Stimulated activated CD8-positive, alpha-beta memory T cell treated with anti-CD3 and anti-CD28 coated beads, Interleukin-15, amount 100 ng/mL, for 1 hour (primary cell): ENCODE results near the gene MRGPRX2.

Experiments
- DNase-seq: peaks from one replicate; pipeline ENCODE4 v3.0.0-alpha.2; 2020; ENCODE audit warnings: low read depth

Gene MRGPRX2

DNA sequence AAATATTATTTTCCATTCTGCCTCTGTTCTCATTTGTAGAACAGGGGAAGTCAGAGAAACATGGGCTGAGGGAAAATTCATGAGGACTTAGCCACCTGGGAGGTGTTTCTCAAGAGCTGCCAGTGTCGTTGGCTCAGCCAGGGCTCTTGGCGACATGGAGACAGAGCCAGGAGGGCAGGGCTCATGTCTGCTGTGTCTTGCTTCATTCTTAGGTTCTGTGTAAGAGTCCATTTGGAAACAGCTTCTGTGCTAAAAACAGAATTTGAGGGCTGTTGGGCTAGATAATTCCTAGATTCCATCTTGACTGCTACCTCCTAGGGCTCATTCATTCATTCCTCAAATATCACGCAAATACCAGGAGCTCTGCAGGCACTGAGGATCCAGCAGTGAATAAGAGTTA, 15.1 kb upstream of the MRGPRX2 start:
- no peak for DNase-seq

DNA sequence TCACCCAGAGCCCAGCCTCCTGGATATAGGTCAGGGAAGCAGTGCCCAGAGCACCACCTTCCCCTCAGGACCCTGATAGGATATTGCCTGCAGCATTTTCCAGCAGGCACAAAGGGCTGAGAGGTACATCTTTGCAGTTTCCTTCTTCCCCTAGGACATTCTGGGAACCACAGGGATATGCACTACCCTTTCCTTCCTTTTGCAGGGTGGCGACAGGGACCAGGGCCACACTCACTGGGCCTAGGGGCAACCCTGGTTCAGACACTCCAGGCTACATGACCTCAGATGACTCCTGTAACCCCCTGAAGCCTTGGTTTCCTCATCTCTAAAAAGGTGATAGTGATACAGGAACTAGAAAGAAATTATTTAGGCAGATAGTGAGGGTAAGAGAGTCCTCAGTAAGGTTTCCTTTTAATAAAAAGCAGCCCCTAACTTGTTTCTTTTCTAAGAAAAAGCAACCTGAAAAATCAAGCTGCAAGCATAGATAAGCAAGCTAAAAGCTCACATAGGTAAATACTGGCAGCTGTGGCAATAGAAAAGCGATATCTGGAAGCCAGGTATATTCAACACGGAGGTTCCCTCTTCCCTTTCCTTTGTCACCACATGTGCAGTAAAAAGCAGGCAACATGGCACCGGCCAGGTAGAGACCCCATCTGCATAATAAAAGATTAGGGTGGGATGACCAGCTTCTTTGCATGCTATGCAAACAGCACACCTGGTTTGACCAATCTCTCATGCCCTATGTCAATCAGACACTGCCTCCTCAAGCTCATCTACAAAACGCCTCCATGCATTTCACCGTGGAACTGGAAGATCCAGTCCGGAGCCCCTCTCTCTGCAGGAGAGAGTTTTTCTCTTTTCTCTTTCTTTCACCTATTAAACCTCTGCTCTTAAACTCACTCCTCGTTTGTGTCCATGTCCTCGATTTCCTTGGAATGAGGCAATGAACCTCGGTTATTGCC, 13.2 kb upstream of the MRGPRX2 start:
- DNase-seq: no peak

DNA sequence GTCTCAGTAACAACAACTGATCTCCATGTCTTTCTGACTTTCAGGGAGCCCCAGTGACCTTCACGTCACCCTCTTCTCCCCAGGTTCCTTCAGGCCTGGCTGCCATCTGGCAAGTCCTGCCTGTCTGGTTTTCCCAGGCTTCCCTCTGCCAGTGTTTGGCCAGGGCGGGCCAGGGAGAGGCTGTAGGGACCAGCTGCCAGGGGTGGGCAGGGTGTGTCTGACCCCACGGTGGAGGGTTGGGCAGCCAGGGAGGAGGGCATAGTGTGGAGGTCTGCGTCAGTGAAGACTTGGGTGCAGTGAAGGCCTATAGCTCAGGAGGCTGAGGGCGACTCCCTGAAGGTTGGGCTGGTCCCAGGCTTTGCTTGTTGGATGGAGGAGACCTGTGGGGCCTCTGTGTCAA, 11.9 kb upstream of the MRGPRX2 start:
- DNase-seq: no peak

DNA sequence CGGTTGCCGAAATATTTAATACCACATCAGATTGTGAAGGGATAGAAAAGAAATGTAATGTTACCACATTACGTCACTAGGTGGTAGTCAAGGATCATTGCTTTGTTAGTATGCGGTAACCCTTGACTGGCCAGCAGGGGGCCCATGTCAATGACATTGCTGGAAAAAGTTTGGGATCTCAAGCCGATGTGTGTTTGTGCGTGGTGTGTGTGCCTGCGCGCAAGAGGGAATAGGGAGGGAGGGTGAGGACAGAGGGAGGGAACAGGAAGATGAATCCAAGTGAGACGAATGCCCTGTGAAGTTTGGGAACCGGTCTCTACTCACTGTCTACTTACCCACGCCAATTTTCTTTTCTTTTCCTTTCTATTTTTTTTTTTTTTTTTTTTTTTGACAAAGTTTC, 10.7 kb upstream of the MRGPRX2 start:
- peak; percentile 16 for DNase-seq

DNA sequence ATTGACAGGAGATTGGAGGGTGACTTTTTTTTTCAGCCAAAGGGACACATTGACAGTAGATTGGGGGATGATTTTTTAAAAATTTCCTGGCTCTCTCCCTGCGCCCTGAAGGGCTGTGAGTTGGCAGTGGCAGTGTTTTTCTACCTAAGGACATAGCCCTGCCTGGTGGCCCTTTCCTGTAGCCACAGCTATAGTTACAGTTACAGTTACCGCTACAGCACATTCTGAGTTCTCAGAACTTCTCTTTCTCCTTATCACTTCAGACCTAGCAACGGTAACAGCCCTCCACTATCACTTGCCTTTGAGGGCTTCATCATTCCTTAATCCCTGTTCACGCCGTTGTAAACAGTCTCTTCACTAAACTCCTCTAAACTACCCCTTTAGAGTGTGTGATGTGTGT, 684 bp downstream of the MRGPRX2 start:
- DNase-seq: no peak

DNA sequence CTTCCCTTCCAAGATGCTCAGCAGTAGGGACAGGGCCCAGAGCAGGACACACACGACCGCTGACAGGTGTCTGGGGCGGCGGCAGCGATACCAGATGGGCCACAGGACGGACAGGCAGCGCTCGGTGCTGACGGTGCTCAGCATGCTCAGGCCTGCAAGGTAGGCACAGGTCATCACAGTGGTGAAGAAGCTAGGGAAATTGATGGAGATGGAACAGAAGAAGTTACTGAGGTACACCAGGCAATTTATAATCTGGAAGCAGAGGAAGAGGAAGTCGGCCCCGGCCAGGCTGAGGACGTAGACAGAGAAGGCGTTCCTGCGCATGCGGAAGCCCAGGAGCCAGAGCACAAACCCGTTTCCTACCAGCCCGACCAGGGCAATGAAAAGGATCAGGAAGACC, 4.6 kb downstream of the MRGPRX2 start:
- DNase-seq: no peak

DNA sequence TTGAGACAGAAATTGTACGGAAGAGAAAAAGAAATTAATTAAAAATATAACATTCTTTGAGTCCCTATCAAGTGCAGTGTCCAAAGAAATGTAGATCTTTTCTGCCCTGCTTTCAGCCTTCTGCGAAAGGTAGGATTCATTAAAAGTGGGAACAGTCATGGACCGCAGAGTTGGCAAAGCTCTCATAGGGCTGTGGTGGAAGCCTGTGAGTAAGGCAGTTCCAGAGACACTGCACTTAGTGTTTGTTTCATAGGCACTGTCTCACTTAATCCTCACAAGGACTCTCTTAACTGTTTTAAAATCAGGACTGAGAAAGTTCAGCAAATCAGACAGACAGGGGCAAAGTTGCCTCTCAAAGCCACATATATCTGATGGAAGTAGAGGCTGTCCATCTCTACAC, 5.5 kb downstream of the MRGPRX2 start:
- no peak for DNase-seq

DNA sequence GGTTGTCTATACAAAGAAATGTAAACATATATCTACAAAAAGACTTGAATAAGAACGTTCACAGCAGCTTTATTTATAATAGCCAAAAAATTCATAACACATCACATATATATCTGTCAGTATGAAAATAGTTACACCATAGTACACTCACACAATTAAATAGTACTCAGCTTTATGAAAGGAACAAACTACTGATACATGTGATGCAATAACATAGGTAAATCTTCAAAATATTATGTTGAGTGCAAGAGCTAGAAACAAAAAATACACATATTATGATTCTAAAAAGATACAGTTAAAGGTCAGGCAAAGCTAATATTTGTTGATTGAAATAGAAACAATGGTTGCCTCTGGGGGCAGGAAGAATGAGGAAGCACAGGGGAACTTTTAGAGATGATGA, 6.6 kb downstream of the MRGPRX2 start:
- DNase-seq: no peak

DNA sequence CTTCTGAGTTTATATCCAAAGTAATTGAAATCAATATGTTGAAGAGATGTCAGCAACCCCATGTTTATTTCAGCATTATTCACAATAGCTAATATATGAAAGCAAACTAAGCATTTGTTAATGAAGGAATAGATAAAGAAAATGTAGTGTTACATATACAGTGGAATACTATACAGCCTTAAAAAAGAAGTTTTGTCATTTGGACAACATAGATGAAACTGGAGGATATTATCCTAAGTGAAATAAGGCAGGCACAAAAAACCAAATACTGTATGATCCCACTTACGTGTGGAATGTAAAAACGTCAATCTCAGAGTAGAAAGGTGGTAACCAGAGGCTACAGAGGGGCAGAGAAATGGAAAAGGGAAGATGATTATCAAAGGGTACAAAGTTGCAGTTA, 10.2 kb downstream of the MRGPRX2 start:
- DNase-seq: no peak

DNA sequence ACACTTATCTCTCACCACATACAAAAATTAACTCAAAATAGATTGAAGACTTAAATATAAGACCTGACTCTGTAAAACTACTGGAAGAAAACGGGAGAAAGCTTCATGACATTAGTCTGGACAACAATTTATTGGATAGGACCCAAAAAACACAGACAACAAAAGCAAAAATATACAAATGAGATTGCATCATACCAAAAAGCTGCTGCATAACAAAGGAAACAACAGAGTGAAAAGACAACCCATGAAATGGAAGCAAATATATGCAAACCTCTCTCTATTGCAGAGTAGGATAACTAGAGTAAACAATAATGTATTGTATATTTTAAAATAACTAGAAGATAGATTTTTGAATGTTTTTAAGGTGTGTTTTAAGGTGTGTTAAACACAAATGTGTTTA, 11.2 kb downstream of the MRGPRX2 start:
- DNase-seq: no peak

DNA sequence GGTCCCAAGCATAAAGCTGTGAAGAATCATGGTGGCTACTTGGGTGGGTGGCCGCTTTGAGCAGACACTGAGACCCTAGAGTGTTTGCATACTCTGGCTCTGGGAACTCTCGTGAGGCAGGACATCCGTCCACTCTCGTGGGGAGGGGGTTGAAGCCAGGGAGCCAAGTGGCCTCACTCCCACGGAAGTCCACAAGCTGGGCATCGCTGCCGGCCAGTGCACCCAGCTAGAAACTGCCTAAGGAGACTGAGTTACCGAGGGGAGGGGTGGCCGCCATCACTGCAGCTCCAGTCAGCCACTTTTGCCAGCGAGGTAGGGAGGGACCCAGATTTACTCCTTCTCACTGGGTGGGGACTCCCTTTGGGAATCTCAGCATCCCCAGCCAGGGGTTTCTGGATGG, 20.5 kb downstream of the MRGPRX2 start:
- no peak for DNase-seq

DNA sequence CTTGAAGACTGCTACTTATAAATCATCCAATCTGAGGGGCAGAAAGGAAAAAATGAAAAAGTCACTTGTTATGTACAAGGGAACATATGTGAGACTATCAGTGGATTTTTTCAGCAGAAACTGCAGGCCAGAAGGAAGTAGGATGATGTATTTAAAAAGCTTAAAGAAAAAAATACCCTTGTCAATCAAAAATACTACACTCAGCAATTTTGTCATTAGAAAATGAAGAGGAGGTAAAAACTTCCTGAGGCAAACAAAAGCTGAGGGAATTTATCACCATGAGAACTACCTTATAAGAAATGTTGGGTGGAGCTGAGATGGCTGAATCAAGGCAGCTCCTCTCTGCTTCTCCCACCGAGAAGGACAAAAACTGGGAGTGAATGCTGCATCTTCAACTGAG, 21.1 kb downstream of the MRGPRX2 start:
- no peak for DNase-seq

DNA sequence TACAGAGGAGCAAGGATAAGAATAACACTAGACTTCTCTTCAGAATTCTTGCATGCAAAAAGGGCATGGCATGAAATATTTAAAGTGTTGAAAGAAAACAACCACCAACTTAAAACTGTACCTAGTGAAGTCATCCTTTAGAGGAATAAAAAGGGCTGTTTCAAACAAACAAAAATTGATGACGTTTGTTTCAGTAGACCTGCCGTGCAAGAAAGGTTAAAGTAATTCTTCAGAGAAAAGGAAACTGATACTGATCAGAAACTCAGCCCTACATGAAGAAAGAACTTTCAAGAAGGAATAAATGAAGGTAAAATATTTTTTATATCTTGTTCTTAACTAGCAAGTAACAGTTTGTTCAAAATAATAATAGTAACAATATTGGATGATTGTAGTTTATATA, 27.5 kb downstream of the MRGPRX2 start:
- DNase-seq: no peak

DNA sequence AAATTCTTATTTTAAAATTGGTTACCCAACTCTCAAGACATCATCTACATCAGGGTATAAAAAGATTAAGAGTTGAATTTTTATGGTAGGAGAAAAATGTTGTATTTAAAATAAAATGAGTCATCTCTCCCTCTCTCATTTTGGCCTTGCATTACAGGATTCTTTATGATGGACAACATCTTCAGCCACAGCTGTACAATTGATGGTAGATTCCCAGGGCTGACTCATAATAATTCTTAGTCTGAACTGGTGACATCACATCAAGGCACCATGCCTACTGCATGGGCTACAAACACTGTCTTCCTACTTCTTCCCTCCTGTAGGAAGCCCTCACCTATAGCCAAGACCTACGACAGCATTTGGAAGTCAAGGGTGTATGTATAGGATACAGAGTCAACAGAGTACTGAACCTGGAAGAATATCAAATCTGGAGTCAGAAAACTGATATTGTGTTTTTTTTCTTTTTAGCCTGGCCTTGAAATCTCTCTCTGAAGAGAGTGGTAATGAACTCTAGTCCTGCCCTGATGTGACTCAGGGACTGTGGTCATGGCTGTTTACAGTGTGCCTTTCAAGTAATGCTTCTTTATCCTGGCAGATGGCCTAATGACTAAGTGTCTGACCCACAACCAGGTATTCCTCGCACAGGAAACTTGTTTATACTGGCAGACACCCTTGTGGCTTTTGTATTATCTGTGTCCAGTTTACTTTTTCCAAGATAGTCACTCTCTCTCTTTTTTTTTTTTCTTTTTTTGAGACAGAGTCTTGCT, 32.5 kb downstream of the MRGPRX2 start:
- DNase-seq: no peak

DNA sequence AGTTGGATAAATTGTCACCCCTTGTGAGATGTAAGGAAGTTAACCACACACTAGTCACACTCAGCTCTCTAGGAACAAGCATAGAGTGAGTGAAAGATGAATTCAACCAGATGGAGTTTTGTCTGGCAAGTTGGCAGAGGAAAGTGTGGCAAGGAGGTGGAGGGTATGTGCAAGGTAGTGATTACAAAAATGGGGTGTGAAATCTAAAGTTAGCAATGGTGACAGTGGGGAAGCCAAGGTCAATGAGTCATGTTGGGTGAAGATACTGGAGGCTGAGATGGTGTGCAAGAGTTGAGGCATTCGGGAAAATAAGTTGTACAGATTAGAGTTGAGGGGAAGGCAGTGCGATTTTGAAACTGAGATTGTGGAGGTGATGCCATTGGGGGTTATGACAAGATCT, 33.7 kb downstream of the MRGPRX2 start:
- DNase-seq: no peak

DNA sequence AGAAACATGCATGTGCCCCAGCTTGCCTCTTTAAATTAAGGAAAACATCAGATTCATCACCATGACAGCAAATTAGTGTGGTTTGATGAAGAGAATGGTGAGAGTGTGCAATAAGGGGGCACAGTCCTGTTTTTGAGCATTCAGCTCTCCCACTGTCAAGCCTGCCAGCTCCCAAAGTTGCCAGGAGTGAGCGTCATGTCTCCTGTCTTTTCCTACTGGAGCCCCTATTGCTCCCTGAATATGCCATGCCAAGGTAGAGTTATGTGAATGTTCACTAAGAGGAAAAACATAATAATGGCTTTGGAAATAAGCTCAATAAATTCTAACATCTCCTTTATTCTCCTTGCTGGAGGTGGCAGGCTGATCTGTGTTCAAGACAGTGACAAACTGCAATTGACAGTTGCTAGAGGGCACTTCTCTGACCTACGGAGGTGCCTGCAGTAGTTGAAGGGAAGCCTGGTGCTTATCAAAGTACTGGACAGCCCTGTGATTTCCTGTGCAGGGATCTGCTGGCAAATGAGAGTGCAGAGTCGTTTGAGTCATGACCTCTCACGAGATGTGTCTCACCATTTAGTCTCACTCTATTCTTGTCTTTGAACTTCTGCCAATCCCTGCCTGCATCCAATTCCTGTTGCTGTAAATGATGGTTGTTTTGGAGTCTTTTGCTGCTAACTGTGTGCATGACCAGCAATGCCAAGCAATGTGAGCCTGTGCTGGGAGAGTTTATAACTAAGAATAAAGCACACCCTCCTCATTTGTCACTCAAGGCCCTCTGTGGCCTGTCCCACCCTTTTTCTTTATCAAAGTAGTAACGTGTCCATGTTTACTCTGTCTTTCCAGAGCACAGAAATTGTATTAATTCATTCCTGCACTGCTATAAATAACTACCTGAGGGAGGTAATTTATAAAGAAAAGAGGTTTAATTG, 34.8 kb downstream of the MRGPRX2 start:
- DNase-seq: no peak

DNA sequence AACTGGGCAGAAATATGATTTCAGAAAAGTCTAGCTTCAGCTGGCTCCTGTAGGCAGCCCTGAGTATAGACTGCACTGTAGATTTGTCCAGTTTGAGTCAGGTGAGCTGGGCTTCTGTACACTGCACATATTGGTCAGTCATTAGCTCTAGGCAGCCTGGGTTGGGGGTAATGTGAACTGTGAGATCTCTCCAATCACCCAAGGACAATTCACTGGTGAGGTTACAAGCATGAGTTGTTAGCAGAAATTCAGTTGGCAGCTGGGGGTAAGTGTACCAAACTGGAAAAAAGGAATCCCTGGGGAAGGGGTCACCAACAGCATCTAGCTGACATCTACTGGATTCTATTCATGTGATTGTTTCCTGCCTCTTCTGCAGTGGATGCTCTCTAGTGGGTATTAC, 39.7 kb downstream of the MRGPRX2 start:
- DNase-seq: no peak

DNA sequence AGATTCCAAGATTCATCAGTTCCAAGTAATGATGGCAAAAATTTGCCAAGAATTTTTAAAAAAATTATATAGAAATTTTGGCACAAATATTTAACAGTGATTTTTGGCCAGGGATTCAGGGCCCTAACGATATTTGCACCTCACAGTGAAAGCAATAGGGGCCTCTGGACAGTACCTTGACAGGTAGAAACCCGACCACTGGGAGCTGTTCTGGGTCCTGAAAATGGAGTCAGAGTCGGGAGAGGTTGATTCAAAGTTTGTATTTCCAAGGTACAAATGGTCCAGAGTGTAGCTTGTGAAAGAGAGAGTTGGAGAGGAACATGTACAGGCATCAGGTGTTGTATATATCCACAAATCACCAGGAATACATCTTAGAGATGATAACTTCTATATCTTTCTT, 41.6 kb downstream of the MRGPRX2 start:
- no peak for DNase-seq

DNA sequence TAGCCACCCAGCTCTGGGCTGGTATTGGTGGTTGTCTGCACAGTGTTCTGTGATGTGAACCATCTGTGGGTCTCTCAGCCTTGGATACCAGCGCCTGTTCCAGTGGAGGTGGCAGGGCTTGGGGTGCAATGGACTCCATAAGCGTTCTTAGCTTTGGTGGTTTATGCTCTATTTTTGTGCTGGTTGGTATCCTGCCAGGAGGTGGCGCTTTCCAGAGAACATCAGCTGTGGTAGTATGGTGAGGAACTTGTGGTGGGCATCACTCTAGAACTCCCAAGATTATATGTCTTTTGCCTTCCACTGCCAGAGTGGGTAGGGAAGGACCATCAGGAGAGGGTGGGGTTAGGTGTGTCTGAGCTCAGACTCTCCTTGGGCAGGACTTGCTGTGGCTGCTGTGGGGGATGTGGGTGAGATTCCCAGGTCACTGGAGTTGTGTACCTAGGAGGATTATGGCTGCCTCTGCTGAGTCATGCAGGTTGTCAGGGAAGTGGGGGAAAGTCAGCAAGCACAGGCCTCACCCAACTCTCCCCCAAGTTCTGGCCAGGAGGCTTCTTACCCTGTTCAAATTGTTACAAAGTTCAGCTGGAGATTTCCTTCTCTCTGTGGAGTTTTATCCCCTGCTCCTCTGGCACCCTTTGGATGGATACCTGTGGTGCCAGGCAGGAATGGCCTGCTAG, 47.2 kb downstream of the MRGPRX2 start:
- no peak for DNase-seq

DNA sequence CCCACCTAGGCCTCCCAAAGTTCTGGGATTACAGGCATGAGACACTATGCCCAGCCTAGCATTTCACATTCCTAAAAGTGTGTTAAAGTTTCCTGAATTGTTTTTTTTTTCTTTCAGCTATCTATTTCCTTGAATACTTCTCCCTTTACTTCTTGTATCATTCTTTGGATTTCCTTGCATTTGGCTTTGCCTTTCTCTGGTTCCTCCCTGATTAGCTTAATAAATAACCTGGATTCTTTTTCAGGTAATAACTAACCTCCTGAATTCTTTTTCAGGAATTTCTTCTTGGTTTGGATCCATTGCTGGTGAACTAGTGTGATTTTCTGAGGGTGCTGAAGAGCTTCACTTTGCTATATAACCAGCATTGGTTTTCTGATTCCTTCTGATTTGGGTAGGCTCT, 47.9 kb downstream of the MRGPRX2 start:
- DNase-seq: no peak
